A204.1 (cell line): ENCODE results near the gene RYR1.

ENCODE experiments used
- FAIRE-seq: peaks from 2 replicates; lab custom pipeline; 2012; peaks lifted over from hg19 to GRCh38; lab: Jason Lieb, UNC

Gene RYR1

GRCh38 chr19:38433268-38433733 lies at the start of gene RYR1:
Gene RYR1, plus strand, starts transcription at chr19:38433691. Its CDS starts 139 bp downstream, at chr19:38433830.
- FAIRE-seq: no peak

- no peak for FAIRE-seq
Observed at GRCh38 chr19:38383743-38384142, 49.7 kb upstream of the RYR1 start.

DNA sequence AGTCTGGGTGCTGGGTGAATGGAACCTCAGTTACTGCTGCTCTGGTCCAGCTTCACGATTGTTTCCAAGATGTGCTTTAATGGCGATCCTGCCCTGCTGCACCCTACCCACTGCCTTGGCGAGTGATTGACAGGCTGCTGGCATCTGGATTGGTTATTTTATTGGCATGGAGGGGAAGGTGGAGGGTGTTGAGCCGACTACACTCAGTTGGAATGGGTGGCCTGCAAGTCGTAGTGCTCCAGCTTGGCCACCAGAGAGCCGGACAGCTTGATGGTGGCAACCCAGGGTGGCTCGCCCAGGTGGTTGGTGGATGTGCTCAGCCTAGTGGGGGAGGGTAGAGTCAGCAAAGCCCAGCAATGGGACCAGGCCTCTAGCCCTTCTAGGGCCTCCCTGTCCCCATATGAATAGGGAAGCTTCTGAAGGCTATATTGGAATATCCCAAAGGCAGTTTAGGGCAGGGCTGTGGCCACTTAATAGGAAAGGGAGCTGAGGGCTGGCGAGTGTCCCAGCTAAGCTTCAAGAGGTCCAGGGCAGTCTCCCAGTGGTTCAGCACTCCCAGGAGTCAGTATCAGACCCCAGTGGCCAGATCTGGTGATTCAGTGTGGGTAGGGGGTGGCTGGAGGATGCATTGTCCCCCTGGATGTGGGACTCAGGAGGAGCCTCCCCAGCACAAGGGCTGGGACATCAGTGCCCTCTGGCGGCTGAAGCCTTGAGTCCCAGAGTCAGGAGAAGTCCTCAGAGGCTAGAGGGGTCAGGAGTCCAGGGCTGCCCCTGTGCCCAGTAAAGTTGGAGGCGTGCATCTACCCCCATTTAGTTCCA lies 49.1 kb upstream of the RYR1 start:
- no peak for FAIRE-seq

DNA sequence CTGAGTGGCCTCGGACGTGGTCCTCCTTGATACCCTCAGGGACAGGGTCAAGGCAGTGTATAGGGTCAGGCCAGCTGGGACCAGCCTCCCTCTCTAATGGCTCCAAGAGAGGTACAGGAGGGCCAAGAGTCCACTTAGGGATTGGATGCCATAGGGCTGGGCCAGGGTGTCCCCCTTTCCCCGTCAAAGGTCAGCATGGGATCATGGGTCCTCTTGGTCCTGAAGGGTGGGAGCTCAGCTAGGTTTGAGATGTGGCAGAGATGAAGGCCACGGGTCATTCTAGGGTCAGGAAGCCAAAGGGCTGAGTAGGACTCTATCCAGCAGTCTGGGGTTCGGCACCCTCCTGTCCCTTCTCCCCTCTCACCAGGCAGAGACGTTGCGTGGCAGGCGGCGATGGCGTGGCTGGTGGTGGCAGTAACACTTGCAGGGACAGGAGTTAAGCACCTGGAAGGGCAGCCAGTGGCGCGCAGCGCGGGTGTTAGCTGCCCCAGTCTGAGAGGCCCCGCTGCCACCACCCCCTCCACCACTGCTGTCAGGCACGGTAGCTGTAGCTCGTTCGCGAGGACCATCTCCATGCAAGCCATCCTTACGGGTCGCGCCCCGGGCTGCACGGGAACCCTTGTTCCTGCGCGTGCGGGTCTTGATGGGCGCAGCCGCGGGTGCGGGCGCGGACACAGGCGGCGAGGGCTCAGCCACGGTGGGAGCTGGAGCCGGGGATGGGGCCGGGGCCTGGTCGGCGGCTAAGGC lies 48.3 kb upstream of the RYR1 start:
- FAIRE-seq: no peak

- no peak for FAIRE-seq
Observed at GRCh38 chr19:38385804-38386257, 47.7 kb upstream of the RYR1 start.

DNA sequence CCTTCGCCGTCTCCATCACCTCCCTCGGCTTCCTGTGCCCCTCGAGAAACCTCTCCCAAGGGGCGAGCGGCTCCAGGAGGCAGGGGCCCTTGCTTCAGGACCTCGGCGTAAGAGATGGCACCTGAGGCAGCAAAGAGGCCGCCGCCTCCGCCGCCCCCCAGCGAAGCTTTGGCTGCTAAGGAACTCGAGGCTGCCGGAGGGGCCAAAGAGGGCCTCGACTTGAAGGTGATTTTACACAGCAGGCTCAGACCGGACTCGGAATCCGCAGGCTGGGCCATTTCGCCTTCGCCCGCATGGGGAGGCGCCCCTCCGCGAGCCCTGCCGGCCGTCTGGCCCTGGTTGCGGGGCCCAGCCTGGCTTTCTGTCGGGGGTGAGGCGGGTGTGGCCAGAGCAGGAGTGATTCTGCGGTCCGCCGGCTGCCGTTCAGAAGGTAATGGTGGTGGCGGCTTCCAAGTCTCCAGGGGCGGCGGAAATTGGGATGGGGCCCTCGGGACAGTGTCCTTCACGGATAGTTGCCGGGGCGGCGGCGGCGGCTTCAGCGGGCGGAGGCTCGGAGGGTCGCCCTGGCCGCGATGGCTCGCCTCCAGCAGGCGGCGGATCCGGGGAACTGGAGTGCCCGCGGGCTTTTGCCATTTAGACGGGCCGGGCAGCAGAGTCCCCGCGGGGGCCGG lies 47.1 kb upstream of the RYR1 start:
- no peak for FAIRE-seq

GRCh38 chr19:38386971-38387549 lies 46.4 kb upstream of the RYR1 start:
- FAIRE-seq: no peak

DNA sequence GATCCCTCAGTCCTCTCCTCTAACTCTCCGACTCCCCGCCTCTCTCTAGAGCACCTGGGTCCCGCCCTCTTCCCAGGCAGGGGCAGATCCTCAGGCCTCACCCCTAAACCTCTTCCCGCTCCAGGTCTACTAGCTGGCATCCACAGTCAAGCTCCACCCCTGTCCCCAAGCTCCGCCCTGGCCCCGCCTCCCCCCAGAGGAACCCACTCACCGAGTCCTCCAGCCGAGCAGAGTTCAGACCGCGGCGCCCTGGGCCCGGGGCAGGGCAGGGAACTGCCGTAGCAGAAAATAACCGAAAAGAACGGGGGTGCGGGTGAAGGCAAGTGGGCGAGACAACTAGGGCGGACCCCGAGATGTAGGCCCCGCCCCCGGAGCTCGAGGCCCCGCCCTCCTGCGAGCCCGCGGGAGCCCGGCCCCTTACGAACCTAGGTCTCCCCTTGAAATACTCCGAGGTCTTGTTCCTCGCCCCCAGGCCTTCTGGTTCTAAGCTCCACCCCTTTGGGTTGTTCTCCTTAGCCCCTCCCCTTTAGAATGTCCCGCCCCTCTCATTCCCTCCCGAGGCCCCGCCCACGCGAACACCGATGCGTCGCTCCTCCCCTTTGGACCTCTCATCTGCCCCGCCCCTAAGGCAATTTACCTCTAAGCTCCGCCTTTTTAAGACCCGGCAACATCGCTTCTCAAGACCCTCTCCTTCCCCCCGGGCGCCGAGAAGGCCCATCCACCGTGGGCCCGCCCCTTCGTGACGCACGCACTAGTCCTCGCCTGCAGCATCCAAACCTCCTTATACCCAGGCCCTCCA lies 45.7 kb upstream of the RYR1 start, which contains the start of gene GGN:
TSS of gene GGN (minus strand) at position 485 of the 799 bp plus-strand sequence. CDS start 773 bp downstream, outside the sequence.
- no peak for FAIRE-seq

- no peak for FAIRE-seq
Observed at GRCh38 chr19:38388349-38389100, 45.0 kb upstream of the RYR1 start, which contains the start of gene SPRED3. Gene SPRED3, plus strand, starts transcription at chr19:38388697. Its CDS starts 1,606 bp downstream, at chr19:38390303.

- FAIRE-seq: no peak
Observed at GRCh38 chr19:38389101-38389925, 44.2 kb upstream of the RYR1 start.

DNA sequence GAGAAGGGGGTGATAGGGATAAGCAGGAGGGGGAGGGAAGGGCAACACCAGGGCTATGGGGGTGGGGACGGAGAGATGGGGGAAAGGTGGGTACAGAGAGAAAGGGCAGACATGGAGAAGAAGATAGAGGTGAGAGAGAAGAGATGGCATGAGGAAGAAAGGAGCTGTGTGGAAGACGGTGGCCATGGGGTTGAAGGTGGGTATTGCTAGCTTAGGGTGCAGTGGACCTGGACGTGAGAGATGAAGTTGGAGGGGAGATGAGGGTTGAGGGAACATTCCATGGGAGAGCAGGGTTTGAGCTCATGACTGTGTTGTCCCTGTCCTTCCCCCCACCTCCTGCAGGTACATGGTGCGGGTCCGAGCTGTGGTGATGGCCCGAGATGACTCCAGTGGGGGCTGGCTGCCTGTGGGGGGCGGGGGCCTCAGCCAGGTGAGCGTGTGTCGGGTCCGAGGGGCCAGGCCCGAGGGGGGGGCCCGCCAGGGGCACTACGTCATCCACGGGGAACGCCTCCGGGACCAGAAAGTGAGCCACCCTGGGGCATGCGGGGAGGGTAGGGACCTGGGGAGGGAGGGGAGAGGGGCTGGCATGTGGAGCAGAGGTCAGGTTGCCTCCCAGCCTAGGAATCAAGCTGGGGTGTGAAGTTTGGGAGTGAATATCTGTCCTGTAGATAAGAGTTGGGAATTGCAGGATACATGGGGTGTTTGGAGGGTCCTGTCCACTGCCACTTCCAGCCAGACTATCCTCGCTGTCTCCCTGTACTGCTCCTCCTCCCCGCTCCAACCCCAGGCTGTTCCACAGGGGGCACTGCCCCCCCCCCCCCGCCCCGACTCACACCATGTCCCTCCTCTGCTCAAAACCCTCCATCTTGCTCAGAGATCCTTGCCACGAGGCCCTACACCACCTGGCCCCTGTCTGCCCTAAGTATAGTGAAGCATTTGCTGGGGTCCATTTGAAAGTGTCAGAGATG lies 43.2 kb upstream of the RYR1 start:
- no peak for FAIRE-seq

- no peak for FAIRE-seq
Observed at GRCh38 chr19:38391911-38392464, 41.5 kb upstream of the RYR1 start.

- no peak for FAIRE-seq
Observed at GRCh38 chr19:38392707-38393308, 40.7 kb upstream of the RYR1 start.

GRCh38 chr19:38394488-38394887 lies 39.0 kb upstream of the RYR1 start:
- no peak for FAIRE-seq

DNA sequence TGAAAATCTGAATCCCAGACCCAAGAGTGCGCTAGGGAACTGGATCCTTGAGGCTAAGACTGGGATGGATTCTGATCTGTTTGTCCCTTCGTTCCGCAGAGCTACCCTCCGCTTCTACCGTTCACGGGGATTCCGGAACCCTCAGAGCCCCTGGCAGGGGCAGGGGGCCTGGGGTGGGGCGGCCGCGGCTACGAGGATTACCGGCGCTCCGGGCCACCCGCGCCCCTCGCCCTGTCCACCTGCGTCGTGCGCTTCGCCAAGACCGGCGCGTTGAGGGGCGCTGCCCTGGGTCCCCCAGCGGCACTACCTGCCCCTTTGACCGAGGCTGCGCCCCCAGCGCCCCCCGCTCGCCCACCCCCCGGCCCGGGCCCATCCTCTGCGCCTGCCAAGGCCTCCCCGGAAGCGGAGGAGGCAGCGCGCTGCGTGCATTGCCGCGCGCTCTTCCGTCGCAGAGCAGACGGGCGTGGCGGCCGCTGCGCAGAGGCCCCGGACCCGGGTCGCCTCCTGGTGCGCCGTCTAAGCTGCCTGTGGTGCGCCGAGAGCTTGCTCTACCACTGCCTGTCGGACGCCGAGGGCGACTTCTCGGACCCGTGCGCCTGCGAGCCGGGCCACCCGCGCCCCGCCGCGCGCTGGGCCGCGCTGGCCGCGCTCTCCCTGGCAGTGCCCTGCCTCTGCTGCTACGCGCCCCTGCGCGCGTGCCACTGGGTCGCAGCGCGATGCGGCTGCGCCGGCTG lies 37.9 kb upstream of the RYR1 start:
- no peak for FAIRE-seq

DNA sequence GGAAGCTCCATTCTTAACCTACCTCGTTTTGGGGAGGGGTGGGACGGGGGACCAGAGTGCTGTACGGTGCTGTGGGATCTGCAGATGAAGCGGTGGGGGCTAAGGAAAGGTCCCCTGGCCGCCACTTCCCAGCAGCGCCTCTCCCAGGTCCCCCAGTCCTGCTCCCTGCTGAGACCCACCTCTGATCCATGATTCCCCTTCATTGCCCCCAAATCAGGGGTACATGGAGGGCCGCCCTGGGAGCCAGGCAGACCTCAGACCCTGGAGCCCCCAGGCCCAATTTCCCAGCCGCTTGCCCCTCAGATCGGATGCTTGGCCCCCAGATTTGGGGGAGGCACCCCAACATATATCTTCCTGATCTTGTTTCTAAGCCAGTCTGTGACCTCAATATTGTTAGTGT lies 34.4 kb upstream of the RYR1 start:
- no peak for FAIRE-seq

- no peak for FAIRE-seq
Observed at GRCh38 chr19:38399537-38399936, 34.0 kb upstream of the RYR1 start.
